Spleen (tissue), 11 donors: ENCODE measurements around the gene ENDOV. TPM values are rescaled to one million over a fixed set of nuclear protein-coding genes. Genes with fewer than 3 reads are reported as not detected.

Experiments used
- DNase-seq: peaks from one replicate; pipeline ENCODE4 v3.0.0-alpha.2; 2020
- H3K27ac ChIP-seq, 8 donors: fragments of 200-600 bp; sonication (generic) in 7 of 8; 1 replicate in 4 of 8; 2 replicates in 4 of 8; pipeline versions ENCODE4 v1.5.0 to v1.8.0; 2016 to 2021; ENCODE audit warnings: inconsistent platforms in 4 of 8, mild to moderate bottlenecking in 4 of 8, moderate library complexity in 1 of 8
- H3K27me3 ChIP-seq, 7 donors: fragments of 200-600 bp; sonication (generic) in 6 of 7; replicated peaks in 1 of 7; 1 replicate in 4 of 7; 2 replicates in 3 of 7; pipeline versions ENCODE4 v1.5.0 to v1.8.0; 2016 to 2021; ENCODE audit warnings: inconsistent platforms in 3 of 7, mild to moderate bottlenecking in 1 of 7
- H3K36me3 ChIP-seq, 6 donors: fragments of 200-600 bp; sonication (generic) in 5 of 6; 1 replicate in 4 of 6; 2 replicates in 2 of 6; pipeline versions ENCODE4 v1.5.0 to v1.8.0; 2016 to 2021; ENCODE audit warnings: inconsistent platforms in 2 of 6
- H3K4me1 ChIP-seq, 6 donors: fragments of 200-600 bp; sonication (generic) in 5 of 6; 1 replicate in 3 of 6; 2 replicates in 3 of 6; pipeline versions ENCODE4 v1.5.0 to v1.8.0; 2016 to 2021; ENCODE audit warnings: inconsistent platforms in 3 of 6
- H3K4me3 ChIP-seq, 8 donors: fragments of 200-600 bp; sonication (generic) in 7 of 8; 1 replicate in 4 of 8; 2 replicates in 4 of 8; pipeline versions ENCODE4 v1.5.0 to v1.8.0; 2016 to 2021; ENCODE audit warnings: inconsistent platforms in 4 of 8, mild to moderate bottlenecking in 4 of 8, moderate library complexity in 2 of 8
- H3K9me3 ChIP-seq, 8 donors: fragments of 200-600 bp; sonication (generic) in 7 of 8; 1 replicate in 4 of 8; 2 replicates in 4 of 8; pipeline versions ENCODE4 v1.5.0 to v1.8.0; 2016 to 2021; ENCODE audit warnings: inconsistent platforms in 4 of 8
- CTCF ChIP-seq, 11 experiments: fragments of 200-600 bp in 7 of 11; fragments of 450-650 bp in 4 of 11; sonication (generic) in 4 of 11; IDR thresholded peaks in 8 of 11; conservative IDR thresholded peaks in 3 of 11; 1 replicate in 7 of 11; 2 replicates in 4 of 11; pipeline versions ENCODE4 v1.4.0 to v1.8.0; 2016 to 2021; ENCODE audit warnings: antibody characterized with exemption in 11 of 11, inconsistent platforms in 4 of 11, mild to moderate bottlenecking in 1 of 11
- POLR2A ChIP-seq, 3 donors: fragments of 450-650 bp; IDR thresholded peaks; one replicate each; pipeline ENCODE4 v1.5.1; 2017; ENCODE audit warnings: antibody characterized with exemption in 3 of 3, mild to moderate bottlenecking in 1 of 3
- POLR2AphosphoS5 ChIP-seq, 3 donors: sonication (generic); formaldehyde crosslinking; IDR thresholded peaks; one replicate each; pipeline ENCODE4 v1.5.1; 2017; ENCODE audit warnings: antibody characterized with exemption in 3 of 3
- WGBS, 5 donors: extraction: QIAGEN DNeasy Blood & Tissue Kit in 3 of 5; methylation state at CpG; one replicate each; pipeline versions ENCODE4 v1.1.5 to v1.1.7; 2013 to 2018; 5-methylcytosine and 5-hydroxymethylcytosine counted together
- intact Hi-C: fragments of 100-400 bp; cut with DNase I; formaldehyde crosslinking; loops from one replicate; pipeline ENCODE4 v1.15.0; 2023; ENCODE audit warnings: low total_unique reads
- polyA plus RNA-seq, 3 donors: library from polyadenylated mRNA; stranded (reverse); fragments of 200-250 nt; gene quantifications; one replicate each; pipeline ENCODE4 v1.2.1, GENCODE V29; 2013
- total RNA-seq, 7 donors: library from RNA; depleted of rRNA in 3 of 7; stranded (reverse); fragments of >200 nt in 3 of 7; fragmentation: NEBNext Ultra II Directional in 4 of 7; extraction: Animal tissue kit (Norgen Biotek cat#: 25700) in 4 of 7; gene quantifications; one replicate each; pipeline versions ENCODE4 v1.1.0 to v1.2.1, GENCODE V29; 2016 to 2021
- donor health status: healthy with polysubstance abuse.
- donor health status: DM: no; HTN: no; CAD: no; lungs with moderate emphysema.
- donor health status: DM: no; HTN: no; CAD: no.
- donor health status: Bipolar disorder and iron deficiency.
- donor health status: healthy.
- donor health status: DM: no; HTN: no; CAD: no.
- donor health status: DM: yes; HTN: yes; CAD: no.

ENDOV gene
- total and polyA plus RNA-seq, 10 donors: 9.7 to 47.4 (median 23.2) TPM

GRCh38 chr17:80454557-80455335, 39.8 kb downstream of the ENDOV start:
- H3K36me3 ChIP-seq: no peaks in the 10 kb centered on the region
- H3K4me1 ChIP-seq: peaks cover 10 to 47% (median 30%) of the 10 kb centered on the region in 6 donors
- peak; percentile 99 for DNase-seq
- H3K9me3 ChIP-seq: no peaks in the 10 kb centered on the region
- H3K27me3 ChIP-seq: peaks cover 0 to 29% (median 0%) of the 10 kb centered on the region in 7 donors
- WGBS, 5 donors: 0 to 2% (median 1%) methylated on average over 9 to 88 of the region's 88 CpGs
- intact Hi-C loops: no loop called here
- peak overlapping the region; percentile 56 to 90 (median 63) for H3K4me3 ChIP-seq
- TF ChIP-seq POLR2A (IDR thresholded peaks at IDR 0.05) (peak; percentile 25 to 75 (median 36)), CTCF (IDR thresholded peaks at IDR 0.05 in 8 of 11, conservative IDR thresholded peaks at IDR 0.05 in 3 of 11) (peak in 4 of 11 experiments; percentile 43 to 60 (median 49)), POLR2AphosphoS5 (IDR thresholded peaks at IDR 0.05) (peak; percentile 94 to 97 (median 96))
- peak overlapping the region; percentile 95 to 99 (median 98) for H3K27ac ChIP-seq

GRCh38 chr17:80455336-80455710, 40.4 kb downstream of the ENDOV start:
- DNase-seq: no peak
- H3K27ac ChIP-seq: peak overlapping the region; percentile 95 to 99 (median 98)
- H3K27me3 ChIP-seq: peaks cover 0 to 29% (median 0%) of the 10 kb centered on the region in 7 donors
- H3K4me3 ChIP-seq: peak overlapping the region; percentile 56 to 90 (median 63)
- peaks cover 10 to 47% (median 30%) of the 10 kb centered on the region in 6 donors for H3K4me1 ChIP-seq
- no peaks in the 10 kb centered on the region for H3K9me3 ChIP-seq
- intact Hi-C loops: no loop called here
- no peak for TF ChIP-seq POLR2A (IDR thresholded peaks at IDR 0.05)
- H3K36me3 ChIP-seq: no peaks in the 10 kb centered on the region
- WGBS, 5 donors: 7 to 11% (median 9%) methylated on average over 19 to 20 of the region's 20 CpGs

GRCh38 chr17:80455784-80456183, 40.8 kb downstream of the ENDOV start:
- peaks cover 10 to 47% (median 30%) of the 10 kb centered on the region in 6 donors for H3K4me1 ChIP-seq
- intact Hi-C loops: no loop called here
- 72 to 83% (median 78%) methylated on average over 4 of the region's 4 CpGs for WGBS, 5 donors
- H3K36me3 ChIP-seq: no peaks in the 10 kb centered on the region
- TF ChIP-seq CTCF (IDR thresholded peaks at IDR 0.05 in 8 of 11, conservative IDR thresholded peaks at IDR 0.05 in 3 of 11) (no peak), POLR2AphosphoS5 (IDR thresholded peaks at IDR 0.05) (no peak), POLR2A (IDR thresholded peaks at IDR 0.05) (no peak)
- H3K27me3 ChIP-seq: peaks cover 0 to 29% (median 0%) of the 10 kb centered on the region in 7 donors
- H3K9me3 ChIP-seq: no peaks in the 10 kb centered on the region
- DNase-seq: no peak
- H3K4me3 ChIP-seq: peak overlapping the region in 2 of 8 donors; percentile 62 to 90
- H3K27ac ChIP-seq: peak overlapping the region in 7 of 8 donors; percentile 95 to 99 (median 98)

DNA sequence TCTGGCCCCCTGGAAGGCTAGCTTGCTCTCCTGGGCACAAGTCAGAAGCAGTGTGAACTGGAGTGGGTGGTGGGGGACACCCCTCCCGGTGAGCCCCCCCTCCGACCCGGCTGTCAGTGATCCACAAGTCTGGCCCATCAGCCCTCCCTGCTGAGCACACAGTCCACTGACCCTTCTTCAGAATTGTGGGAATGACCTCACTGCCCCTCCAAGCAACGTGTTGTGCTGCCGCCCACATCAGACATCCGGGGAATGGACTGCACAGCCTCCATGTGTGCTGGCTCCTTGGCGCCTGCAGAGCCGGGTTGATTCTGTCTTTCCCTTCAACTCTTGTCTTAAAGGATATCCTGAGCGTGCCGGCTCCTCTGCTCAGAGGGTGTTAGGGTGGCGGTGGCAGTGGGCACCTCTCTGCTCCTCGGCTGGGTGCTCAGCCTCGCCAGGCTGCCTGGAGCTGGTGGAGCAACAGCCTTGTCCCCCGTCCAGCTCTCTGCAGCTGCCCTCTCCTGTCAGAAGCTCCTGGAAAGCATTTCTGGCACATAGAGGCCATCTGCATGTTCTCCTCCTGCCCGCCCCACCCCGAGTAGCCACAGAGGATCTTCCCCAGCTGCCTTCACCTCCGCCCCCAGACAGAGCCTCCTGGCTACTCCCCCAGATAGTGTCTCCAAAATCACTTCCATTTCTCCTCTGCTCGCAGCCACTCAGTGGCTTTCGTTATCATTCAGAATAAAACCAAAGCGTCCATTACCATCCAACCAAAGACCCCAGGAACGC, 41.7 kb downstream of the ENDOV start:
- peaks cover 10 to 47% (median 30%) of the 10 kb centered on the region in 6 donors for H3K4me1 ChIP-seq
- no peaks in the 10 kb centered on the region for H3K36me3 ChIP-seq
- 74 to 80% (median 77%) methylated on average over 18 to 21 of the region's 21 CpGs for WGBS, 5 donors
- DNase-seq: no peak
- no peak for TF ChIP-seq POLR2AphosphoS5 (IDR thresholded peaks at IDR 0.05)
- no peak for TF ChIP-seq CTCF (IDR thresholded peaks at IDR 0.05 in 8 of 11, conservative IDR thresholded peaks at IDR 0.05 in 3 of 11)
- TF ChIP-seq POLR2A (IDR thresholded peaks at IDR 0.05): no peak
- no peaks in the 10 kb centered on the region for H3K9me3 ChIP-seq
- peaks cover 0 to 34% (median 0%) of the 10 kb centered on the region in 7 donors for H3K27me3 ChIP-seq
- intact Hi-C loops: no loop called here
- H3K27ac ChIP-seq: peak overlapping the region in 3 of 8 donors; percentile 2 to 99 (median 98)
- no peak overlapping the region for H3K4me3 ChIP-seq
